ENCODE data around the gene FSTL4.

DNA sequence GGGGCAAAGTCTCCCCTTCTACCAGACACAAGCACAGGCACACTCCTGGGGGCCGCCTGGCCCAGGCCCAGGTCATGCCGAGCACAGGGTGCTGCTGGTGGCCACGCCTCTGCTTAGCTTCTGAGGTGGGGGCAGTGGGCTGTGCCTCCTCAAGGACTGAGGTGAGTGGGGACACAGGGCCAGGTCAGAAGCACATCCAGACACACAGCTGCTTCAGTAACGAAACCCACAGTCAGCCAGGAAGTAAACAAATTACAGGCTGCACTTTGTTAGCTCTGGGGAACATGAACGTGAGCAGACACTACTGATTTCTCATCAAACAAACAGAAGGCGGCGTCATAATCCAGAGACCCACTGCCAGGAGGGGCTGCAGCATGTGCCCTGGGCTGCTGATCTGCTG lies 368.1 kb downstream of the FSTL4 start:
- TF ChIP-seq, protein P1, sequence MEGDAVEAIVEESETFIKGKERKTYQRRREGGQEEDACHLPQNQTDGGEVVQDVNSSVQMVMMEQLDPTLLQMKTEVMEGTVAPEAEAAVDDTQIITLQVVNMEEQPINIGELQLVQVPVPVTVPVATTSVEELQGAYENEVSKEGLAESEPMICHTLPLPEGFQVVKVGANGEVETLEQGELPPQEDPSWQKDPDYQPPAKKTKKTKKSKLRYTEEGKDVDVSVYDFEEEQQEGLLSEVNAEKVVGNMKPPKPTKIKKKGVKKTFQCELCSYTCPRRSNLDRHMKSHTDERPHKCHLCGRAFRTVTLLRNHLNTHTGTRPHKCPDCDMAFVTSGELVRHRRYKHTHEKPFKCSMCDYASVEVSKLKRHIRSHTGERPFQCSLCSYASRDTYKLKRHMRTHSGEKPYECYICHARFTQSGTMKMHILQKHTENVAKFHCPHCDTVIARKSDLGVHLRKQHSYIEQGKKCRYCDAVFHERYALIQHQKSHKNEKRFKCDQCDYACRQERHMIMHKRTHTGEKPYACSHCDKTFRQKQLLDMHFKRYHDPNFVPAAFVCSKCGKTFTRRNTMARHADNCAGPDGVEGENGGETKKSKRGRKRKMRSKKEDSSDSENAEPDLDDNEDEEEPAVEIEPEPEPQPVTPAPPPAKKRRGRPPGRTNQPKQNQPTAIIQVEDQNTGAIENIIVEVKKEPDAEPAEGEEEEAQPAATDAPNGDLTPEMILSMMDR (IDR thresholded peaks at IDR 0.05), result no peak
- TF ChIP-seq POLR2A (IDR thresholded peaks at IDR 0.05), result no peak

Data from Peyer's patch (tissue), 4 donors.